GM23248 (cell line): Measurements from ENCODE around the gene LRCH2. TPM values are rescaled to one million over a fixed set of nuclear protein-coding genes. Genes with fewer than 3 reads are reported as not detected.
A peak's percentile ranks its signal among the peaks of the same experiment; 100 is the strongest.

Source experiments
- DNase-seq: peaks from one replicate; pipeline ENCODE4 v3.0.0-alpha.2; 2015
- H2AFZ ChIP-seq: fragments of 200-600 bp; sonication (generic); 2 replicates; pipeline ENCODE4 v1.6.1; 2016; ENCODE audit warnings: antibody characterized with exemption
- H3F3A ChIP-seq: fragments of 200-600 bp; sonication (generic); 2 replicates; pipeline ENCODE4 v1.6.1; 2016; ENCODE audit warnings: mild to moderate bottlenecking, antibody characterized with exemption, mixed run types; ENCODE audit not compliant: insufficient read depth
- H3K27ac ChIP-seq: fragments of 200-600 bp; sonication (generic); 2 replicates; pipeline ENCODE4 v1.5.1; 2016; ENCODE audit warnings: mild to moderate bottlenecking
- H3K27me3 ChIP-seq: fragments of 200-600 bp; sonication (generic); replicated peaks from 2 replicates; pipeline ENCODE4 v1.6.1; 2016; ENCODE audit warnings: mild to moderate bottlenecking; ENCODE audit not compliant: insufficient read depth
- H3K36me3 ChIP-seq: fragments of 200-600 bp; sonication (generic); 2 replicates; pipeline ENCODE4 v1.6.1; 2016; ENCODE audit warnings: low read depth, mild to moderate bottlenecking
- H3K4me1 ChIP-seq: fragments of 200-600 bp; sonication (generic); 2 replicates; pipeline ENCODE4 v1.6.1; 2016; ENCODE audit warnings: mild to moderate bottlenecking; ENCODE audit not compliant: insufficient read depth
- H3K4me2 ChIP-seq: fragments of 200-600 bp; sonication (generic); one replicate; pipeline ENCODE4 v1.6.1; 2016; ENCODE audit warnings: mild to moderate bottlenecking; ENCODE audit not compliant: unreplicated experiment
- H3K4me3 ChIP-seq: fragments of 200-600 bp; sonication (generic); 2 replicates; pipeline ENCODE4 v1.5.1; 2016; ENCODE audit warnings: mild to moderate bottlenecking
- H3K79me2 ChIP-seq: fragments of 200-600 bp; sonication (generic); 2 replicates; pipeline ENCODE4 v1.6.1; 2016; ENCODE audit warnings: mild to moderate bottlenecking; ENCODE audit not compliant: insufficient read depth
- H3K9ac ChIP-seq: fragments of 200-600 bp; sonication (generic); 2 replicates; pipeline ENCODE4 v1.6.1; 2016; ENCODE audit warnings: mild to moderate bottlenecking
- H3K9me2 ChIP-seq: fragments of 200-600 bp; sonication (generic); 2 replicates; pipeline ENCODE4 v1.6.1; 2016; ENCODE audit warnings: mixed run types, mild to moderate bottlenecking, moderate library complexity; ENCODE audit not compliant: insufficient read depth
- H3K9me3 ChIP-seq: fragments of 200-600 bp; sonication (generic); one replicate; pipeline ENCODE4 v1.6.1; 2017; ENCODE audit warnings: low read depth
- H4K20me1 ChIP-seq: fragments of 200-600 bp; sonication (generic); 2 replicates; pipeline ENCODE4 v1.6.0; 2016; ENCODE audit not compliant: insufficient read depth
- EZH2 ChIP-seq: fragments of 200-600 bp; sonication (generic); IDR thresholded peaks from 2 replicates; pipeline ENCODE4 v1.6.1; 2018; ENCODE audit warnings: antibody characterized with exemption, mild to moderate bottlenecking; ENCODE audit not compliant: insufficient read depth, poor library complexity, severe bottlenecking
- EZH2phosphoT487 ChIP-seq: fragments of 200-600 bp; sonication (generic); IDR thresholded peaks from 2 replicates; pipeline ENCODE4 v1.6.1; 2018; ENCODE audit warnings: antibody characterized with exemption, moderate library complexity, mild to moderate bottlenecking, low read depth; ENCODE audit not compliant: insufficient read depth
- WGBS, 2 experiments: methylation state at CpG; one replicate each; pipeline ENCODE4 v1.1.6; 2015 to 2017; ENCODE audit warnings: low lambda C conversion rate in 2 of 2, low coverage in 1 of 2; ENCODE audit errors: missing lambda C conversion rate in 2 of 2; 5-methylcytosine and 5-hydroxymethylcytosine counted together
- in situ Hi-C: fragments of 300-500 bp; cut with MboI; formaldehyde crosslinking; loops from 2 replicates; pipeline ENCODE4 v1.15.0; 2020
- polyA plus RNA-seq: library from polyadenylated mRNA; unstranded; fragments of >200 nt; fragmentation: Nextera tagmentation; extraction: Ambion mirVana; gene quantifications from 2 replicates; pipeline ENCODE4 v1.2.1, GENCODE V29; 2016
- total RNA-seq: library from RNA; depleted of rRNA; stranded (reverse); fragments of >200 nt; shearing (Covaris generic); gene quantifications from 2 replicates; pipeline ENCODE4 v1.2.3, GENCODE V29; 2014; rRNA removed

Gene LRCH2, protein sequence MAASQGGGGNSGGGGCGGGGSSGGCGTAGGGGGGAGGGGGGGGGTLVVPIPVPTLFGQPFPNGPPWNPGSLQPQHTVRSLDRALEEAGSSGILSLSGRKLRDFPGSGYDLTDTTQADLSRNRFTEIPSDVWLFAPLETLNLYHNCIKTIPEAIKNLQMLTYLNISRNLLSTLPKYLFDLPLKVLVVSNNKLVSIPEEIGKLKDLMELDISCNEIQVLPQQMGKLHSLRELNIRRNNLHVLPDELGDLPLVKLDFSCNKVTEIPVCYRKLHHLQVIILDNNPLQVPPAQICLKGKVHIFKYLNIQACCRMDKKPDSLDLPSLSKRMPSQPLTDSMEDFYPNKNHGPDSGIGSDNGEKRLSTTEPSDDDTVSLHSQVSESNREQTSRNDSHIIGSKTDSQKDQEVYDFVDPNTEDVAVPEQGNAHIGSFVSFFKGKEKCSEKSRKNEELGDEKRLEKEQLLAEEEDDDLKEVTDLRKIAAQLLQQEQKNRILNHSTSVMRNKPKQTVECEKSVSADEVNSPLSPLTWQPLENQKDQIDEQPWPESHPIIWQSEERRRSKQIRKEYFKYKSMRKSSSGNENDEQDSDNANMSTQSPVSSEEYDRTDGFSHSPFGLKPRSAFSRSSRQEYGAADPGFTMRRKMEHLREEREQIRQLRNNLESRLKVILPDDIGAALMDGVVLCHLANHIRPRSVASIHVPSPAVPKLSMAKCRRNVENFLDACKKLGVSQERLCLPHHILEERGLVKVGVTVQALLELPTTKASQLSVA
- 2.3 and 2.4 TPM in 2 replicates for total RNA-seq
- 1.0 and 1.1 TPM in 2 replicates for polyA plus RNA-seq

DNA sequence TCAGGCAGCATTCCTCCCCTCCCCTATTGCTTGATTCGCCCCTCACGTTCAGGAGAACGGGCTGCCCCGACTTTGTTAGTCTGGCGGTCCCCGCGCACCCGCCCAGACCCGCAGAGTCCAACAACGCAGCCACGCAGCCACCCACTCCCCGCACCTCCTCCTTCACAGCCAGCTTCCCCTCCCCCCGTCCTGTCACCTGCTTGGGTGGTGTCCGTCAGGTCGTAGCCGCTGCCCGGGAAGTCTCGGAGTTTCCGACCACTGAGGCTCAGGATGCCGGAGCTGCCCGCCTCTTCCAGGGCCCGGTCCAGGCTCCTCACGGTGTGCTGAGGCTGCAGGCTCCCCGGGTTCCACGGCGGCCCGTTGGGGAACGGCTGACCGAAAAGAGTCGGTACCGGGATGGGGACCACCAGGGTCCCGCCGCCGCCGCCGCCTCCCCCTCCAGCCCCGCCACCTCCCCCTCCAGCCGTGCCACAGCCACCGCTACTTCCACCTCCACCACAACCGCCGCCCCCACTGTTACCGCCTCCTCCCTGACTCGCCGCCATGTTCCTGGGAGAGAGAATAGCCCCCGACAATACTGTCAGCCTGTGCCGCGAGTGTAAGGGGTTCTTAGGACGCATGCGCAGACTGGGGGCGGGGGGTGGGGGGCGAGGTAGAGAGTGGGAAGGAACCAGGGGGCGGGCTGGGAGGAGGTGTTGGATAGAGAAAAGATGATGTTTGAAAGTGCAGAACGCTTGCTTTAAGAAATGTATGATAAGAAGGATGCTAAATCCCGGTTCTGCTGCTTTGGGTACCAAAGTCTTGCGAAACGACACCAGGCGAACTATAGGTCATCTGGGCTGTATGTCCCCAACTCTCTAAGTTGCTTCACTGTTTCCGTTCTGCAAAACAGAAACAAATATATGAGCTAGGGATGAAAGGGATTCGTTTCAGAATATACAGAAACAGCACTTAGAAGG, at the start of gene LRCH2:
Gene LRCH2 (minus strand): TSS at position 600 of the 959 bp plus-strand sequence. CDS start 55 bp downstream, at position 545.
- no peaks in the 10 kb centered on the region for H3K79me2 ChIP-seq
- no peaks in the 10 kb centered on the region for H4K20me1 ChIP-seq
- peak within 1 kb of the TSS; percentile 51 for H3K9ac ChIP-seq
- H3K27ac ChIP-seq, result no peak within 1 kb of the TSS
- H3K9me3 ChIP-seq, result no peaks in the 10 kb centered on the region
- in situ Hi-C loops, result no loop called here
- H3K4me1 ChIP-seq, result no peaks in the 10 kb centered on the region
- 1% methylated on average over 11 to 34 of the region's 59 CpGs for WGBS, 2 experiments
- peak; percentile 52 for DNase-seq
- H3K27me3 ChIP-seq, result no peaks in the 10 kb centered on the region
- no peaks in the 10 kb centered on the region for H3K9me2 ChIP-seq
- H3K4me2 ChIP-seq, result peak within 1 kb of the TSS; percentile 55
- peak within 1 kb of the TSS; percentile 78 for H3K4me3 ChIP-seq
- TF ChIP-seq EZH2phosphoT487, result no peak
- no peak for TF ChIP-seq EZH2
- no peaks in the 10 kb centered on the region for H3K36me3 ChIP-seq
- peak within 1 kb of the TSS; percentile 78 for H2AFZ ChIP-seq
- H3F3A ChIP-seq, result no peaks in the 10 kb centered on the region

DNA sequence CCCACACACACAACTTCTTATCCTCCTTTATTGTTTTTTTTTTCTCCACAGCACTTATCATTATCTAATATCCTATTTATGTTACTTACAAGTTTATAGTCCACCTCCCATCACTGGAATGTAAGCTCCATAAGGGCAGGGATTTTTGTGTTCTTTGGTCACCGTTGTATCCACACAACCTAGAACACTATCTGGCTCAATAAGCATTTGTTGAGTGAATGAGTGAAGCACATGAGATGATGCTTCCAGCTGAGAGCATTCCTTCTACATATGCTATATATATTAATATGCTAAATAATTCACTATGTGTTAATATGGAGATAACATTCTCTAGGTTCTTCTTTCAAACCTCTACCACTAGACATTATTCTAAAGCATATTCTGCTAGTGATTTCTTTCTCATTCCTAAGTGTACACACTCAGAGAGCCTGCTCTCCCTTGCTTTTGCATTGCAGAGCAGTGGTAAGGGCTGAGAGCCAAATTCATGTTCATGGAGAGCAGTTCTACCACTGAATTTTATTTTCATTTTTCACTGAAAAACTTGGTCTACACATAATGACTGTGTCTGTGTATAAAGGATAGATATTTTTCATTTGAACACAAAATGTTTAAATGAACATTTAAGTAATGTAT, 35.3 kb upstream of the LRCH2 start:
- no peak for DNase-seq
- no peak for TF ChIP-seq EZH2
- no peak for TF ChIP-seq EZH2phosphoT487
- Histone ChIP-seq H3K27me3 (no peaks in the 10 kb centered on the region), H2AFZ (no peak overlapping the region), H3F3A (no peaks in the 10 kb centered on the region), H3K9me3 (no peaks in the 10 kb centered on the region), H3K9me2 (no peaks in the 10 kb centered on the region), H3K9ac (no peak overlapping the region), H4K20me1 (no peaks in the 10 kb centered on the region), H3K4me3 (no peak overlapping the region), H3K36me3 (no peaks in the 10 kb centered on the region), H3K27ac (no peak overlapping the region), H3K79me2 (no peaks in the 10 kb centered on the region), H3K4me1 (no peaks in the 10 kb centered on the region), H3K4me2 (no peak overlapping the region)
- in situ Hi-C loops, result no loop called here
- WGBS, 2 experiments, result 87 to 93% methylated on average over 1 of the region's 1 CpG

DNA sequence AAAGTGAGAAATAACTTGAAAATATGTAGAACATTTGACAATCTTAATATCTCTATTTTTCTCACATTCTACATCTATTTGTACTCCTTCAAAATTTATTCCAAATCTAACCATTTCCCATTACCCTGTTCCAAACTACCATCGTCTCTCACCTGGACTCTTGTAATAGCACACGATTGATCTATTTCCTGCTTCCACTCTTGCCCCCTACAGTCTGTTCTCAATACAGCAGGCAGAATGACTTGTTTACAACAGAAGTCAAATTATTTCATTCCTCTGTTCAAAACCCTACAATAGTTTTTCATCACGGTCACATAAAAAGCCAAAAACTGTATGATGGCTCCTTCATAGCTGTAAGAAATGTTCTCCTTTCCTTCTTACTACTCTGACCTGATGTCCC, 34.5 kb upstream of the LRCH2 start:
- Histone ChIP-seq H3K27me3 (no peaks in the 10 kb centered on the region), H3K9ac (no peak overlapping the region), H3K79me2 (no peaks in the 10 kb centered on the region), H3F3A (no peaks in the 10 kb centered on the region), H3K4me3 (no peak overlapping the region), H2AFZ (no peak overlapping the region), H3K4me1 (no peaks in the 10 kb centered on the region), H3K9me3 (no peaks in the 10 kb centered on the region), H3K9me2 (no peaks in the 10 kb centered on the region), H4K20me1 (no peaks in the 10 kb centered on the region), H3K36me3 (no peaks in the 10 kb centered on the region), H3K4me2 (no peak overlapping the region), H3K27ac (no peak overlapping the region)
- WGBS, 2 experiments, result 31% methylated on average over 3 of the region's 3 CpGs
- DNase-seq, result peak; percentile 7
- in situ Hi-C loops, result no loop called here
- TF ChIP-seq EZH2 (no peak), EZH2phosphoT487 (no peak)
